Endothelial cell of hepatic sinusoid (primary cell): ENCODE results near the gene PLEKHH3.

ENCODE experiments used
- in situ Hi-C: cut with HindIII; loops from 2 replicates; pipeline ENCODE4 v1.10.0; 2017; ENCODE audit warnings: low sequenced_read_pairs

The PLEKHH3 gene

DNA sequence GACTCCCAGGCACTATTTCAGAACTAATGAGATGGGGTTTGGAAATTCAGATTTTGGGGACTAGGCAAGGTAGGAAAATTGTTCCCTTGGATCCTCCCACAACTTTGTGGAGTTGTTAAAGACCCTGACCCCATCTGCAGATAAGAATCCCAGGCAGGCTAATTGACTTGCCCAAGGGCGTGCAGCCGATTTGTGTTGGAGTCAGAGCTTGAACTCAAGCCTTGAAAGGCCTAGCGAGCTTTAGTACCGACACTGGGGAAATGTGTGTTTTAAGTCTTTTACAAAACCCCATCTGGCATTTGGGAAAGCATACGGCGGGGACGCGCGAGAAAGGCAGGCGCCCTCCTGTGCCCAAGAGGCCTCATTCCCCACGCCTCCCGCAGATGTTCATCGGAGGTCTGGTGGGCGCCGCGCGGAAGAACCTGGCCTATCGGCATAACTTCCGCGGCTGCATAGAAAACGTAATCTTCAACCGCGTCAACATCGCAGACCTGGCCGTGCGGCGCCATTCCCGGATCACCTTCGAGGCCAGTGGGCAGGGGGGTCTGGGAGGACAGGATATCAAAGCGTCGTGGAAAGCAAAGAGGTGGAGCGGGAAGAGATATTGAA is 9.8 kb upstream of the PLEKHH3 start:
- in situ Hi-C loops, result loop anchor here (5.0 to 10.0 kb wide), 3 partner anchors 56 to 198 kb away; partner anchors contain the start of gene PSMC3IP

DNA sequence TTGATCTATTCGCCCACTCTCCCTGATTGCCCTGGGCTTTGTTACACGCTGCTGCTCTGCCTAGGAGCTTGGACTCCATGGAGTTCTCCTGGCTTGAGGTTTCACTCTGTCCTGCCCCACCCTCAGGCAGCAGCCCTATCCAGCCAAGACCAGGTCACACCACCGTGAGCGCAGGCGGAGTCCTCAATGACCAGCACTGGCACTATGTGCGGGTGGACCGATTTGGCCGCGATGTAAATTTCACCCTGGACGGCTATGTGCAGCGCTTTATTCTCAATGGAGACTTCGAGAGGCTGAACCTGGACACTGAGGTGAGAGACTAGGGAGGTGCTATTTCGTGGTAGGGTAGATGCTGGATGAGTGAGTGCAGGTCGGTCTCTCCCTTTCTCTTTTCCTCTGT is 9.0 kb upstream of the PLEKHH3 start:
- in situ Hi-C loops, result loop anchor here (5.0 to 10.0 kb wide), 3 partner anchors 56 to 199 kb away; partner anchors contain the start of gene PSMC3IP

DNA sequence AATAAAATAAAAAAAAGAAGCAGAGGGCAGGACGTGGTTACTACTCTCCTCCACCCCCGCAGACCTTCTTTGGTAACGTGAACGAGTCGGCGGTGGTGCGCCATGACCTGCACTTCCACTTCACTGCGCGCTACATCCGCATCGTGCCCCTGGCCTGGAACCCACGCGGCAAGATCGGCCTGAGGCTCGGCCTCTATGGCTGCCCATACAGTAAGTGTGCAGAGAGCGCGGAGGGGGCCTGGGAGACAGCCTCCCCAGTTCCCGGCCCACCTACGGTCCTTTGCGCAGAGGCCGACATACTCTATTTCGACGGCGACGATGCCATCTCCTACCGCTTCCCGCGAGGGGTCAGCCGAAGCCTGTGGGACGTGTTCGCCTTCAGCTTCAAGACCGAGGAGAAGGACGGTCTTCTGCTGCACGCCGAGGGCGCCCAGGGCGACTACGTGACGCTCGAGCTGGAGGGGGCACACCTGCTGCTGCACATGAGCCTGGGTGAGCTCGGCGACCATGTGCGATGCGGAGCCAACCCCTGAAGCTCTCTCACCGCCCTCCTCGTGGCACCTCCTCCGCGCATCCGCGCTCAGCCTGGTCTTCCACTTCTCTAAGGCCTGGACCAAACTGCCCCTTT is 8.2 kb upstream of the PLEKHH3 start:
- in situ Hi-C loops, result loop anchor here (5.0 to 10.0 kb wide), 3 partner anchors 57 to 200 kb away; partner anchors contain the start of gene PSMC3IP

DNA sequence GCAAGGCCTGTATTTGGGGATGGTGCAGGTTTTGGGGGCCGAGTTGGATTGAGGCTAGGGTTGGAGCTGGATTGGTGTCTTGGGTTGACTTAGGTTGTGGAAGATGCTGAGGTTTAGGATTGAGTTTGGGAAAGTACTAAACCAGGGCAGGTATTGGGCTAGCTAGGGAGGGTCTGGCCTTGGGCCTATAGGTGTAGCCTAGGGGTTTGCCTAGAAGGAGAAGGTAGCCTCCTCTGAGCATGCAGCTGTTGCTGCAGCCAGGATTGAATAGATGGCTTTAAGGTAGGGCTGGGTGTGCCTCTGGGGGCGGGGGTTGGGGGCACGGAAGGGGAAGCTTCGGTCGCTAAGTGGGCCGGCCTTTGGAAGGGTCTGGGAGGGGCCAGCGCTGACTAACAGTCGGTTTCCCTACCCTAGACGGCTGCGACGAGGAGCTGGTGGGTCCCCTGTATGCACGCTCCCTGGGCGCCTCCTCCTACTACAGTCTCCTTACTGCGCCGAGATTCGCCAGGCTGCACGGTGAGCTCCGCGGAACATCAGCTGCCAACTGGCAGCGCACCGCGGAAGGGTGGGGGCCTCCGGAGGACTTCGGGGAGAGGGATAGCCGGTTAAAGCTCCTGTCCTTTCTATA is 6.7 kb upstream of the PLEKHH3 start:
- in situ Hi-C loops, result loop anchor here (10.0 kb wide), 2 partner anchors 109 to 201 kb away; partner anchors contain the start of gene PSMC3IP

DNA sequence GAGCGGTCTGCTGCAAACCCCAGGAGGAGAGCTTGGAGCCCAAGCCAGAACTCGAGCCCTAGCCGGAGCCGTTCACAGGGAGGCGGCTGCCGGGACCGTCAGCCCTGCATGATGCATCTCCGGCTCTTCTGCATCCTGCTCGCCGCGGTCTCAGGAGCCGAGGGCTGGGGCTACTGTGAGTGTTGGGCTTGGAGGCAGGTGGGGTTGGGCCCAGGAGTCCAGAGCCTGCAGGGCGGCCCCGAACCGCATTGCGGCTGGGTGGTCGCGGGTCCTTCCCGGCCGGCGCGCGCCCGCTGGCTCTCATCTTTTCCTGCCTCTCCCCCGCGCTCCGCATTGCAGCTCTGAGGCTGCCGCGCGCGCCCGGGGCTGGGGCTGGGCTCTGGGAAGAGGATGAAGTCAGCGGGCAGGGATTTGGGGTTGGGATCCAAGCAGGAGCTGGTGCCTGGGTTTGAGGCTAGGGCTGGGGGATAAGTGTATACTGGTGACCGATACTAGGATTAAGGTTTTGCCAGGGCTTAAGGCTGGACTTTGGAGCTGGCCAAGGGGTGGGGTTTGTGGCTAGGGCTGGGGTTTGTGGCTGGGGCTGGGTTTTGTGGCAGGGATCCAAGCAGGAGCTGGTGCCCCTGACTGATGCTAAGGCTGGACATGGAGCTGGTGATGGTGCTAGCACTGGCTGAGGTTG is 6.1 kb upstream of the PLEKHH3 start:
- in situ Hi-C loops, result loop anchor here (10.0 kb wide), 2 partner anchors 108 to 202 kb away; partner anchors contain the start of gene PSMC3IP

DNA sequence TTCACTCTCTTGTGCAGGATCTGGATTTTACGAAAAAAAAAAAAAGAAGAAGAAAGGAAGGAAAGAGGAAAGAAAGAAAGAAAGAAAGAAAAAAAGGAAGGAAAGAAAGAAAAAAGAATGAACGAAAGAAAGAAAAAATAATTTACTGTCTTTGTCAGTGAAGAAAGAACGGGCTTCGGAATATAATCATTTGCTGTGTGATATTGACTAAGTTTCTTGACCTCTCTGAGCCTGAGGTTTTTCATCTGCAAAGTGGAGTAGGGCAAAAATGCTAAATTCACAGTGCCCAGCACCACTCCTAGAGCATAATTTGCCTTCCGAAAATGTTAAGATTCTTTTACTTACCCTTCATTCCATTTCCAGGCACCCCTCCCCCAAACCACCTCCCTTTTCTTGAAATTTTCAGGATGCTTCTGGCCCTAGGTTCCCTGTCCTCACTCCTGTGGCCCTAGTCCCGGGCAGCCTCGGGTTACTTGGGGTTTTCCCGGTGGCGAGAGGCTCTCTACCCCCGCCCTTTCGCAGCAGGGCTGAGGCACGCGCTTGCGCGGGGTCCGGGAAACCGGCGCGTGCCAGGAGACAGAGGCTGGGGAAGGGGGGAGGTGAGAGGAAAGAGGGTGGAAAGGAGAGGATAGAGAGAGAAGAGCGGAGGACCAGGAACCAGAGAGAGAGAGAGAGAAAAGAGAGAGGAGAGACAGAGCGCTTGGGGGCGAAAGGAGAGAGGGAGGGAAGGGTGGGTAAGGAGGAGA is 5.4 kb upstream of the PLEKHH3 start, which contains the start of gene CNTNAP1:
Gene CNTNAP1, plus strand, starts transcription at position 556 of the 746 bp plus-strand sequence. CDS start 299 bp downstream, outside the sequence.
- in situ Hi-C loops, result loop anchor here (10.0 kb wide), 2 partner anchors 107 to 203 kb away; partner anchors contain the start of gene PSMC3IP

DNA sequence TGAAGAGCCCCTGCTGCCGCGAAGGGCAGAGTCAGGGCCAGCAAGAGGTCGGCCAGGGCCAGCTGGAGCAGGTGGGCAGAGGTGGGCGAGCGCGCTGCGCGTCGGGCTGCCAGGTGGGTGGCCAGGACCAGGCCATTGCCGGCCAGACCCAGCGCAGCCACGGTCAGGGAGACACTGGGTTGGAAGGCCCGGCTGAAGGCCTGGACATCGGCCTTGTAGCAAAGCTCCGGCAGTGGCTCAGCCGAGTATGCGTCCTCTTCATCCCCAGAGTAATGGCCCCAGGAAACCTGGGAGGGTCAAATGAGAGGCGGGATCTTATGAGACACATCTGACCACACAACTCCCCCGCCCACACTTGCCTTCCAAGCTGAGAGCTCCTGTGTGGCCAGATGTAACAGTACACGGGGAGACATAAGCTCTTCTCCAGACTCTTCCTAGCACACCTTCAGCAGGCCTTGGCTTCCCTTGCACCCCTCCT is 3.6 kb upstream of the PLEKHH3 start:
- in situ Hi-C loops, result loop anchor here (10.0 kb wide), 2 partner anchors 106 to 204 kb away; partner anchors contain the start of gene PSMC3IP

DNA sequence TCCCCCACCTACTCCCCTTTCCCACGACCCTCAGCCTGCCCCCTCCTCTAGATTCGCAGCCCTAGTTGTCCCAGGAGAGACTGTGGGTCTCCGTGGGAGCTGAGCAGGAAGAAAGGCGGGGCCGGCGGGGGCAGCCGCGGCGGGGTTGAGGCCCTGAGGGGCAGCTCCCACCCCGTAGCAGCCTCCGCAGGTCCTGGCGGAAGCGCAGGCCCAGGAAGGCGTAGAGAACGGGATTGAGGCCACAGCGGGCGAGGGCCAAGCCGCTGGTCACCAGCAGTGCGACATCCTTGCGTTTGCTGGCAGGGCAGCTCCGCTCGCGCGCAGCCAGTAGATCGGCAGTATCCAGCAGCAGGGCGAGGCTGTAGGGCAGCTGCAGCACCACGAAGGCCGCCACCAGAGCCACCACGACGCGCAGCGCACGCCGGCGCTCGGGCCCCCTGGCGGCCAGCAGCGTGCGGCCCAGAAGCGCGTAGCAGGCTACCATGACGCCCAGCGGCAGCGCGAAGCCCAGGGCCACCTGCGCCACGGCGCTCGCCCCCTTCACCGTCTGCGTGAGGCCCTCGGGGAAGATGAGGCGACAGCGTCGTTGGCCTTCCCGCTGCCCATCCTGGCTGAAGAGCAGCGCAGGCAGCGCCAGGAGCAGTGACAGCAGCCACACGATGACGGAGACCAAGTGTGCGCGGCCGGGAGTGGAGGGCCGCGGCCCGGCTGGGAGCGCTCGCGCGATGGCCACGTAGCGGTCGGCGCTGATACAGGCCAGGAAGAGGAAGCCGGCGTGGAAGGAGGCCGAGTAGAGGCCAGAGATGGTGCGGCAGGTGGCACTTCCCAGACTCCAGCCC is 2.9 kb upstream of the PLEKHH3 start:
- in situ Hi-C loops, result loop anchor here (10.0 kb wide), 2 partner anchors 105 to 205 kb away; partner anchors contain the start of gene PSMC3IP

DNA sequence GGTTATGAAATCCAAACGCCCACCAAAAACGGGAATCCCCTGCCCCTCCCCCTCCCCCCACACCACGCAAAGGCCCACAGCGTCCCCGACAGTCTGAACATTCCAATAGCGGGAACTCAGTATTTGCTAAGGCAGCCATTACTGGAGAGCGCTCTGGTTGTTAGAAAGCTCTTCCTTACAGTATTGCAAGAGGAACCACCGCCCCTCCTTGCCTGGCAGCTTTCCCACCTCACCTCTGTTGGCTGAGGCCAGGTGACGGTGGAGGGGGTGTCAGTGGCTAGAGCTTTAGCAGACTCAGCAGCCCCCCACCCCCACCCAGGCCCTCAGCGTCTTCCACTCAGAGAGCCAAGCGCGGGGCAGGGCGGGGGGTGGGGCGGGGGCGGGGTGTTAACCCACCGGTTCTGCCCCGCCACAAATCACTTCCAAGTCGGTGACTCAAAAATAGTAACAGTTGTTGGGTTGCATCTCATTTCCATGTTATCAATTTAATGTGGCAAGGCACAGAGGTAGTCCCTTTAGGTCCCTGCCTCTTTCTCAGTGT is 2.2 kb upstream of the PLEKHH3 start:
- in situ Hi-C loops, result no loop called here

DNA sequence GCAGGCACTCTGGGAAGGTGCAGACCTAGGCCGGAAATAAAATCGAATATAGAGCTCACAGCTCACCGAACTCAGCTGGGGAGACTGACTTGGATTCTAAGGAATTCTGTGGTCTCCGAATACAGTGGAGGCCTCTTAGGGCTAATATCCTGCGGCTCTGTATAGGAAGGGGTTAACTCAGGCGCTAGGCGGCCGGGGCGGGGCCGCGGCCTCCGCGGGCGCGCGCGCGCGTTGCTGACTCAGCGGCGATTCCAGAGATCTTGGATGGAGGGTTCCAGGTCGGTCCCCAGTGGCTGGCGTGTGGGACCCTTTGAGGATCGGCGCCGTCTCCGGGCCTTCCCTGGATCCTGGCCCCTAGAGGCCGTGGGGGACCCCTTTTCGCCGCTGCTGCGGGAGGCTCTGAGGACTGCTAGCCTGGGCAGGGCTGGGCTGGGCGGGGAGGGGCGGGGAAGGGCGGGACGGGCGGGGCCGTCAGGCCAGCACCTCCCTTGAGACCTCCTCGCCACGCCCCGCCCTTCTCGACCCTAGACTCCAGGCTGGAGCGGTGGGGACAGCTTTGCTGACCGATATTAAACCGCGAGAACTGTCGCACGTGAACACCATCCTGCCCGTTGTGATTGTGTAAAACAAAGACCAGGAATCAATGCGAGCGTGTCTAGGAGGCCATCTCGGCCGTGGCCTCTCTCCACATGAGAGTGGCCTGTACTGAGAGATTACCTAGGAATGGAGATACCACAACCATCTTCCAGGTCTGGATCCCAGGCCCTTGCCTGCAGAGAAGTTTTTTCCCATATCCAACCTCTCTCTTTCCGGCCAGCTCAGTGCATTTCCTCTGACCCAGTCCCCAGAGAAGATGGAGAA is 1.4 kb upstream of the PLEKHH3 start:
- in situ Hi-C loops, result no loop called here

DNA sequence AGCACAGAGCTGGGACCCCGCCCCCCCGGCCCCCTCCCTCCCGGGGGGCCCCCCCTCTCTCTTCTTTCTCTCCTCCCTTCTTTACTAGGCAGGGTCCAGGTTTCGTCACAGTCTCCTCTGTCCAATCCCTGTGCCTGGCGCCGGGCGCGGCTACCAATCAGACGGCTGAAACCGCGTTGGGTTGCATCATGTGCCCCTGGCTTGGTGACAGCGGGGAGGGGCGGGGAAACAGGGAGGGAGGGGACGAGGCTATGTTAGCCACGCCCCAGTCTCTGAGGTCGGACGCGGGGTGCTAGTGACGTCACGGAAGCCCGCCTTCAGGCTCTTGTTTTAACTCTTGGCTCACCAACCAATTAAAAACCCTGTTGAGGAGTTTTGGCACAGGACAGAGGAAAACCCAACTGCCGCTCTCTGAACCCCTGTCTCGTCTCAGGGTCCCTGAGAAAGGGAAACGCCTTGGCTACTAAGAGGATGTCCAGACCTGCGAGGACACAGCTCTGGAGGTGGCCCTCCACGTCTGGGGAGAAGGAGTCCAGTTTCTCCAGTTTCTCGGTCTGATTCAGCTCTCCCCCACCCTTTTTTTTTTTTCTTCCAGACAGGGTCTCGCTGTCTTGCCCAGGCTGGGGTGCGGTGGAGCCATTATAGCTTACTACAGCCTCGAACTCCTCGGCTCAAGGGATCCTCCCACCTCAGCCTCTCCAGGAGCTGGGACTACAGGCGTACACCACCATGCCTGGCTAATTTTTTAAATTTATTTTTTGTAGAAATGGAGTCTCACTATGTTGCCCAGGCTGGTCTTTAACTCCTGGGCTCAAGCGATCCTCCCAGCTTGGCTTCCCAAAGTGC is 441 bp upstream of the PLEKHH3 start:
- in situ Hi-C loops, result no loop called here

DNA sequence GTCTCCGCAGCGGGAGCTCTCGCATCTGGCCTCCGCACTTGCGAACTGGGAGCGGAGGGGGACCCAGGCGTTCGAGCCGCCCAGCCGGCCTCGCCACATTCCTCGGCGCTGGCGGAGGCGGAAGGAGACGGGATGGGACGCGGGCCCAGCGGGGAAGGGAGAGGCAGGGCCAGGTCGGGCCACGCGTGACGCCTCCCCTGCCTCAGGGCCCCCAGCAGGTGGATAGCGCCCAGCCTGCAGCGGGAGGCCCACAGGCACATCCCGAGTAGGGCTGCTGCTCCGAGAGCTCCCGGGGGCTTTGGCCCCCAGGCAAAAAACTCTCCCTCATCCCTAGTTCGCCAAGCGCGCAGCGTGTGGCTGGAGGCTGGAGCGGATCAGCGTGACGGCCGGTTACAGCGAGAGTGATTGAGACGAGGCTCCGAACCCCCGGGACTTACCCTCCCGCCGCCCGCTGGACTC is 800 bp downstream of the PLEKHH3 start:
- in situ Hi-C loops, result no loop called here

DNA sequence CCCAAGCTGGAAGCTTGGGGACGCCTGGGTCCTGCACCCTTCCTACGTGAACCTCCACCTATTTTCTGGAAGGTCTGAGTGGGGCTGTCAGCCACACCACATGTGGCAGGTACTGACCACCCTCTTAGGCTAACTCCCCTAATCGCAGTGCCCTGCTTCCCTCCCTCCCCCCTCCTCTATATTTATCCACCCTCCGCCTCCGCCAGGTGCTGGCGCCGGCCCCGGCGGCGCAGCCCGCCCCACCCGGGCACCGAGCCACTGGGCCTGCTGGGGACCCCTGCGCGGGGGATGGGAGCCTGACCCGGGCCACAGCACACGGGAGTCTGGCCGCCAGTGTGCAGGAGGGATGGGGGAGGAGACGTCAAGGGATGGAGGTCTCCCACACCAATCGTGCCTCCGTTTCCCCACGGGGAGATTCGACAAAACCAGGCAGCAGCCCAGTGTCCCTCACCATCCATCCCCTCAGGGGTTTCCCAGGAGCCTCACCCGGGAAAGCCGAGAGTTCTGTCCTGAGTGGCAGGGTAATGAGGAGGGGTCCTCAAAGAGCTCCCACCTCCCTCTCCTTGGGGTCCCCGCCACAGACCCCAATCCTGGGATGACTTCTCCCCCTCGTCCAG is 1.3 kb downstream of the PLEKHH3 start:
- in situ Hi-C loops, result no loop called here

DNA sequence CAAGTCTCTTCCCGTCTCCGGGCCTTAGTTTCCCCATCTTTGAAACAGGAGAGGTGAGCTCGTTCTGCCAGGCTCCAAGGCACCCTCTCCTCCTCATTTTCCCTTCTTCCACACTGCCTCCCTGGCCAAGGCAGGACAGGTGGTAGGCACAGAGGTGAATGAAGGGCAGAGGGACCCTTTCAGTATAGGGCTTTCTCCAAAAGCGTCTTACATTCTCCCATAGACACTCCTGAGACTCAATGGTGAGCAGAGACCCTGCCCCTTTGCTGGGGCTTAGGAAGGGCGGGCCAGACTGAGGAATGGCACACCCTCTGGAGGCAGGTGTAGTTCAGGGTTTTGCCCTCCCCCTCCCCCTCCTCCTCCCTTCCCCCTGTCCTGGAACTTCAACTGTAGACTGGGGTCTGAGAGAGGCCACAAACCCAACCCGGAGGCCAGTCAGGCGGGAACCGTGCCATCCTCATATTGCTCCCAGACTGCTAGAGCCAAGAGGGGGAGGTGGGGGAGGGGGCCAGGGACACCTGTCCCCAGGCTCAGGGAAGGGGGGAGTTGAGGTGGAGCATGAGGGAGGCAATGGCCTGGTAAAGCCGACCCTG is 1.9 kb downstream of the PLEKHH3 start:
- in situ Hi-C loops, result no loop called here

DNA sequence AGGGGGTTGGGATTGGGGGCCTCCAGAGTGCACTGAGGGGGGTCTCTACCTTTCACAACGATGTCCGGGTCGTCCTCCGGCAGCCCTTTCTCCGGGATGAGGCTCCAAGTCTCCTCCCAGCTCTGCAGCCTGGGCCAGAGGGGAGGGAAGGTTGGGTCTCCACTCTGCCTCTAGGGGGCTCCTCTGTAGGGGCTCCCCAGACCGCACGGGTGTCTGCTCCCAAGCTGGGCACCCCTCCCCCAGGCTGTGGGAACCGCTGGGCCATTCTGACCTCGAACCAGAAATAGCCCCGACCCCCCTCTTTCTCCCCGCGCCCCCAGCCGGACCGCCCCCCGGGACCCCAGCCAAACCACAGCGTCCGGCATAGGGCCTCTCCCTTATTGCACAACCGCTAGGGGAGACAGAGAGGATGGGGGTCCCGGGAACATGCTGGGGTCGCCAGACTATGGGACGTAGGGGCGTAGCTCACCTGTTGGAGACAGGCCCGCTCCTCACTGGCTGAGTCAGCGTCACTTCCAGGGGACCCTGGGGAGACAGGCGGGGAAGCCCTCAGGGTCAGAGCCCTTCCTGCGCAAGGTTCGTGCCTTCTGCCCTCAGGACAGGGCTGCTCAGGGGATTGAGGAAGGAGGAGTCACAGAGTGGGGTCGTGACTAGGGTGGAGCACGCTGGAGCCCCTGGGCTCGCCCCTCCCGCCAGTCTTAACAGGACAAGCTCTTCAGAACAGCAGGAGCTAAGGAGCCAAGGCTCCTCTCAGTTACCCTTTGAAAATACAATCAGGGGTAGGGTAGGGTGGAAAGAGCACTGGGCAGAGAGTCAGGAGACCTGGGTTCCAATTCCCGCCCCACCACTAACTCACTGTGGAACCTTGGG is 2.7 kb downstream of the PLEKHH3 start:
- in situ Hi-C loops, result no loop called here
